ENCODE results near the gene KCNG4. TPM values are rescaled to one million over a fixed set of nuclear protein-coding genes. Genes with fewer than 3 reads are reported as not detected.

KCNG4 gene
- total and polyA plus RNA-seq, 10 of the 15 experiments (the other 5 are each of a cell fraction or from before 2014, with no cell fraction given), result not detected

DNA sequence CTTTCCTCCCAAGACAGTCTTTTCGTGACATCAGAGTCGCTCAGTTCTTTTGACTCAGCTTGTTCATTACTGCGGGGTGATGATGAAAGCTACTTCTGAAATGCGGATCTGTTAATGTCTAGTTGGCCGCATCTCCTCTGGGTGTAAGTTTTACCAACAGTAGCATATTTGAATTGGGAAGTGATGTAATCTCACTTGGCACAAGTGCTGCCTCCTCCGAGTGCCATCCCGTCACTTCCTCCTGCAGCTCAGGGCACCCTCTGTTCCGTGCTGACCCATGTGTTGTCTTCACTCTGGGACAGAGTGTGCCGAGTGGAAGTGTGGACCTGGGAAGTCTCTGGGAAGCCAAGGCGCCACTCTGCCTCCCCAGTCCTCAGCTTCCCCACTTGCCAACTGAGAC, 40.0 kb downstream of the KCNG4 start (continued):
- TF ChIP-seq, protein P1, sequence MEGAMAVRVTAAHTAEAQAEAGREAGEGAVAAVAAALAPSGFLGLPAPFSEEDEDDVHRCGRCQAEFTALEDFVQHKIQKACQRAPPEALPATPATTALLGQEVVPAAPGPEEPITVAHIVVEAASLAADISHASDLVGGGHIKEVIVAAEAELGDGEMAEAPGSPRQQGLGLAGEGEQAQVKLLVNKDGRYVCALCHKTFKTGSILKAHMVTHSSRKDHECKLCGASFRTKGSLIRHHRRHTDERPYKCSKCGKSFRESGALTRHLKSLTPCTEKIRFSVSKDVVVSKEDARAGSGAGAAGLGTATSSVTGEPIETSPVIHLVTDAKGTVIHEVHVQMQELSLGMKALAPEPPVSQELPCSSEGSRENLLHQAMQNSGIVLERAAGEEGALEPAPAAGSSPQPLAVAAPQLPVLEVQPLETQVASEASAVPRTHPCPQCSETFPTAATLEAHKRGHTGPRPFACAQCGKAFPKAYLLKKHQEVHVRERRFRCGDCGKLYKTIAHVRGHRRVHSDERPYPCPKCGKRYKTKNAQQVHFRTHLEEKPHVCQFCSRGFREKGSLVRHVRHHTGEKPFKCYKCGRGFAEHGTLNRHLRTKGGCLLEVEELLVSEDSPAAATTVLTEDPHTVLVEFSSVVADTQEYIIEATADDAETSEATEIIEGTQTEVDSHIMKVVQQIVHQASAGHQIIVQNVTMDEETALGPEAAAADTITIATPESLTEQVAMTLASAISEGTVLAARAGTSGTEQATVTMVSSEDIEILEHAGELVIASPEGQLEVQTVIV (IDR thresholded peaks at IDR 0.05; ENCODE audit: borderline replicate concordance, partially characterized antibody), result no peak
- no peak for TF ChIP-seq EZH2 (IDR thresholded peaks at IDR 0.05; ENCODE audit: borderline replicate concordance, control insufficient read depth, low read depth, low read length)
- no peak for TF ChIP-seq SPI1 (IDR thresholded peaks at IDR 0.05; ENCODE audit: borderline replicate concordance, insufficient read depth, low read depth, low read length)
- TF ChIP-seq WRNIP1 (IDR thresholded peaks at IDR 0.05; ENCODE audit: borderline replicate concordance, low read depth, low read length), result no peak
- TF ChIP-seq SREBF2 (IDR thresholded peaks at IDR 0.05; ENCODE audit: low read length), result no peak
- no peak for TF ChIP-seq CREB1 (IDR thresholded peaks at IDR 0.05; ENCODE audit: low read depth)
- TF ChIP-seq CHD2 (IDR thresholded peaks at IDR 0.05; ENCODE audit: borderline replicate concordance, low read depth, low read length), result no peak

DNA sequence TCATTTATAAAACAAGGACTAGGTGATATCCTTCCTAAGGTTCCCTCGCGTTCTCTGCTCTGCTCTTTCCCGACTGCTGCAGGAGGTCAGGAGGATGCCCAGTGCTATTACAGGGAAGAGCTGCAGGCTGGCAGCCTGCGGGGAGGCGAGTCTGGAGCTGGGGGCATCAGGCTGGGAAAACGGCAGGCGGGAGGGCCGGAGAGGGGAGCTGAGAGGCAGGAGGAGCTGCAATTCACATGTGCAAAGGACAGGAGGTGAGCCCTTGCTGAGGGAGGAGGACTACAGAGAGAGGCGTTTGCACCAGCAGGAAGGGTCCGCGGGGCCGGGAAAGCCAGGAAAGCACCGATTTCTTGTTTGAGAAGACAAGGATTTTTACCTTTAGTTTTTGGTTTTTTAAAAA, 40.7 kb downstream of the KCNG4 start:
- 48% methylated on average over 13 of the region's 13 CpGs for WGBS (ENCODE audit: insufficient coverage, insufficient replicate concordance, low lambda C conversion rate, missing lambda C conversion rate)
- intact Hi-C loops (cut with micrococcal nuclease; ENCODE audit: unreplicated experiment) (no loop called here), in situ Hi-C loops (cut with MboI) (no loop called here)
- Histone ChIP-seq H3K27me3 (replicated peaks in 1 of 2; ENCODE audit: control insufficient read depth in 2 of 2, insufficient read depth in 2 of 2, low read length in 1 of 2) (0 out of 4 replicates have a peak, but pooled peaks cover 0 to 2% of the 10 kb centered on the region in 2 experiments), H2AFZ (ENCODE audit: control insufficient read depth, low read depth, low read length) (no peak overlapping the region), H3K79me2 (ENCODE audit: control insufficient read depth, insufficient read depth, low read length) (no peaks in the 10 kb centered on the region), H3K9ac (ENCODE audit: control insufficient read depth, insufficient read depth, low read length) (no peak overlapping the region), H4K20me1 (ENCODE audit: control insufficient read depth, insufficient read depth) (no peaks in the 10 kb centered on the region), H3K36me3 (ENCODE audit: control insufficient read depth in 2 of 2, insufficient read depth in 2 of 2, low read length in 1 of 2) (no peaks in the 10 kb centered on the region), H3K4me2 (ENCODE audit: control insufficient read depth, insufficient read depth) (no peak overlapping the region), H3K27ac (ENCODE audit: control insufficient read depth, insufficient read depth) (no peak overlapping the region), H3K4me3 (no peak overlapping the region), H3K4me1 (ENCODE audit: control insufficient read depth, insufficient read depth, low read length) (no peaks in the 10 kb centered on the region), H3K9me3 (replicated peaks; ENCODE audit: control insufficient read depth, insufficient read depth, low read length) (no peaks in the 10 kb centered on the region)
- no TSS peak for BruUV-seq (replicated peaks)
- SMC1A ChIA-PET (ENCODE audit: uncharacterized antibody, unreplicated experiment), result interaction anchor here (1.2 kb wide), 1 partner anchor 11 kb away, joined by 4 read pairs; no protein-coding TSS in a partner anchor
- POLR2A ChIA-PET, result no interaction called here
- CTCF ChIA-PET, result no interaction called here
- no peak for FAIRE-seq
- DNase-seq (ENCODE audit: low read depth, low spot score), result no peak
- ATAC-seq, result no peak
- TF ChIP-seq, protein P2, sequence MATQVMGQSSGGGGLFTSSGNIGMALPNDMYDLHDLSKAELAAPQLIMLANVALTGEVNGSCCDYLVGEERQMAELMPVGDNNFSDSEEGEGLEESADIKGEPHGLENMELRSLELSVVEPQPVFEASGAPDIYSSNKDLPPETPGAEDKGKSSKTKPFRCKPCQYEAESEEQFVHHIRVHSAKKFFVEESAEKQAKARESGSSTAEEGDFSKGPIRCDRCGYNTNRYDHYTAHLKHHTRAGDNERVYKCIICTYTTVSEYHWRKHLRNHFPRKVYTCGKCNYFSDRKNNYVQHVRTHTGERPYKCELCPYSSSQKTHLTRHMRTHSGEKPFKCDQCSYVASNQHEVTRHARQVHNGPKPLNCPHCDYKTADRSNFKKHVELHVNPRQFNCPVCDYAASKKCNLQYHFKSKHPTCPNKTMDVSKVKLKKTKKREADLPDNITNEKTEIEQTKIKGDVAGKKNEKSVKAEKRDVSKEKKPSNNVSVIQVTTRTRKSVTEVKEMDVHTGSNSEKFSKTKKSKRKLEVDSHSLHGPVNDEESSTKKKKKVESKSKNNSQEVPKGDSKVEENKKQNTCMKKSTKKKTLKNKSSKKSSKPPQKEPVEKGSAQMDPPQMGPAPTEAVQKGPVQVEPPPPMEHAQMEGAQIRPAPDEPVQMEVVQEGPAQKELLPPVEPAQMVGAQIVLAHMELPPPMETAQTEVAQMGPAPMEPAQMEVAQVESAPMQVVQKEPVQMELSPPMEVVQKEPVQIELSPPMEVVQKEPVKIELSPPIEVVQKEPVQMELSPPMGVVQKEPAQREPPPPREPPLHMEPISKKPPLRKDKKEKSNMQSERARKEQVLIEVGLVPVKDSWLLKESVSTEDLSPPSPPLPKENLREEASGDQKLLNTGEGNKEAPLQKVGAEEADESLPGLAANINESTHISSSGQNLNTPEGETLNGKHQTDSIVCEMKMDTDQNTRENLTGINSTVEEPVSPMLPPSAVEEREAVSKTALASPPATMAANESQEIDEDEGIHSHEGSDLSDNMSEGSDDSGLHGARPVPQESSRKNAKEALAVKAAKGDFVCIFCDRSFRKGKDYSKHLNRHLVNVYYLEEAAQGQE (IDR thresholded peaks at IDR 0.05; ENCODE audit: low read depth, low read length), result no peak
- TF ChIP-seq ZNF622 (IDR thresholded peaks at IDR 0.05), result no peak
- RAD21 ChIA-PET (ENCODE audit: unreplicated experiment), result no interaction called here

Measured in GM12878 (cell line).